ENCODE data around the gene ATAD2B.

Gene ATAD2B

GRCh38 chr2:23776021-23776420 lies 150.9 kb downstream of the ATAD2B start:
- H3K4me1 ChIP-seq (ENCODE audit: low read length), result no peaks in the 10 kb centered on the region

GRCh38 chr2:23772684-23773083 lies 154.2 kb downstream of the ATAD2B start:
- Histone ChIP-seq H3K9ac (ENCODE audit: low read length) (no peak overlapping the region), H3K27ac (ENCODE audit: low read length) (no peak overlapping the region), H3K79me2 (ENCODE audit: low read length) (no peaks in the 10 kb centered on the region), H3K36me3 (replicated peaks; ENCODE audit: low read depth, low read length) (peaks cover 9% of the 10 kb centered on the region), H4K20me1 (ENCODE audit: insufficient read depth, low read length) (no peaks in the 10 kb centered on the region), H3K4me2 (ENCODE audit: low read length) (no peak overlapping the region), H3K4me1 (ENCODE audit: low read length) (no peaks in the 10 kb centered on the region), H3K27me3 (ENCODE audit: low read depth, low read length) (no peaks in the 10 kb centered on the region), H3K9me3 (ENCODE audit: insufficient read depth, low read length) (no peaks in the 10 kb centered on the region), H2AFZ (ENCODE audit: low read depth, low read length) (no peak overlapping the region), H3K4me3 (ENCODE audit: low read length) (no peak overlapping the region)
- no peak for TF ChIP-seq CTCF (IDR thresholded peaks at IDR 0.05; ENCODE audit: low read depth, low read length)
- no peak for TF ChIP-seq EZH2phosphoT487 (IDR thresholded peaks at IDR 0.05; ENCODE audit: low read depth)

More at GRCh38 chr2:23776021-23776420, 150.9 kb downstream of the ATAD2B start:
- no peaks in the 10 kb centered on the region for H3K27me3 ChIP-seq (ENCODE audit: low read depth, low read length)
- H2AFZ ChIP-seq (ENCODE audit: low read depth, low read length), result no peak overlapping the region
- no peaks in the 10 kb centered on the region for H3K9me3 ChIP-seq (ENCODE audit: insufficient read depth, low read length)
- H3K79me2 ChIP-seq (ENCODE audit: low read length), result no peaks in the 10 kb centered on the region
- no peak overlapping the region for H3K9ac ChIP-seq (ENCODE audit: low read length)
- TF ChIP-seq CTCF (IDR thresholded peaks at IDR 0.05; ENCODE audit: low read depth, low read length), result no peak
- TF ChIP-seq EZH2phosphoT487 (IDR thresholded peaks at IDR 0.05; ENCODE audit: low read depth), result no peak
- H4K20me1 ChIP-seq (ENCODE audit: insufficient read depth, low read length), result no peaks in the 10 kb centered on the region
- no peak overlapping the region for H3K4me2 ChIP-seq (ENCODE audit: low read length)
- H3K4me3 ChIP-seq (ENCODE audit: low read length), result no peak overlapping the region
- H3K27ac ChIP-seq (ENCODE audit: low read length), result no peak overlapping the region
- H3K36me3 ChIP-seq (replicated peaks; ENCODE audit: low read depth, low read length), result peaks cover 9% of the 10 kb centered on the region

GRCh38 chr2:23772056-23772455 lies 154.9 kb downstream of the ATAD2B start:
- Histone ChIP-seq H3K27ac (ENCODE audit: low read length) (no peak overlapping the region), H3K79me2 (ENCODE audit: low read length) (no peaks in the 10 kb centered on the region), H3K4me2 (ENCODE audit: low read length) (no peak overlapping the region), H3K36me3 (replicated peaks; ENCODE audit: low read depth, low read length) (peaks cover 9% of the 10 kb centered on the region), H3K4me3 (ENCODE audit: low read length) (no peak overlapping the region), H4K20me1 (ENCODE audit: insufficient read depth, low read length) (no peaks in the 10 kb centered on the region), H3K4me1 (ENCODE audit: low read length) (no peaks in the 10 kb centered on the region), H3K27me3 (ENCODE audit: low read depth, low read length) (no peaks in the 10 kb centered on the region), H3K9ac (ENCODE audit: low read length) (no peak overlapping the region), H3K9me3 (ENCODE audit: insufficient read depth, low read length) (no peaks in the 10 kb centered on the region), H2AFZ (ENCODE audit: low read depth, low read length) (no peak overlapping the region)
- TF ChIP-seq EZH2phosphoT487 (IDR thresholded peaks at IDR 0.05; ENCODE audit: low read depth) (no peak), CTCF (IDR thresholded peaks at IDR 0.05; ENCODE audit: low read depth, low read length) (no peak)

GRCh38 chr2:23769364-23769763 lies 157.6 kb downstream of the ATAD2B start:
- H3K4me3 ChIP-seq (ENCODE audit: low read length), result no peak overlapping the region
- peaks cover 9% of the 10 kb centered on the region for H3K36me3 ChIP-seq (replicated peaks; ENCODE audit: low read depth, low read length)
- H3K9me3 ChIP-seq (ENCODE audit: insufficient read depth, low read length), result no peaks in the 10 kb centered on the region
- no peak overlapping the region for H3K27ac ChIP-seq (ENCODE audit: low read length)
- no peaks in the 10 kb centered on the region for H3K79me2 ChIP-seq (ENCODE audit: low read length)
- H3K4me2 ChIP-seq (ENCODE audit: low read length), result no peak overlapping the region
- no peak for TF ChIP-seq EZH2phosphoT487 (IDR thresholded peaks at IDR 0.05; ENCODE audit: low read depth)
- TF ChIP-seq CTCF (IDR thresholded peaks at IDR 0.05; ENCODE audit: low read depth, low read length), result no peak
- H3K27me3 ChIP-seq (ENCODE audit: low read depth, low read length), result no peaks in the 10 kb centered on the region
- no peaks in the 10 kb centered on the region for H4K20me1 ChIP-seq (ENCODE audit: insufficient read depth, low read length)
- H3K4me1 ChIP-seq (ENCODE audit: low read length), result no peaks in the 10 kb centered on the region
- no peak overlapping the region for H2AFZ ChIP-seq (ENCODE audit: low read depth, low read length)
- H3K9ac ChIP-seq (ENCODE audit: low read length), result no peak overlapping the region
